ENCODE measurements around the gene KRTAP3-1.

- TF ChIP-seq POLR2A (IDR thresholded peaks at IDR 0.05) (no peak), CTCF (IDR thresholded peaks at IDR 0.05) (no peak), POLR2AphosphoS5 (IDR thresholded peaks at IDR 0.05) (no peak)
Observed at GRCh38 chr17:40967582-40967981, 41.3 kb downstream of the KRTAP3-1 start.
